ENCODE measurements around the gene CACNA1I. TPM values are rescaled to one million over a fixed set of nuclear protein-coding genes. Genes with fewer than 3 reads are reported as not detected.

CACNA1I gene
- polyA plus RNA-seq, 3 donors, result 0.04 TPM; not detected in 2

DNA sequence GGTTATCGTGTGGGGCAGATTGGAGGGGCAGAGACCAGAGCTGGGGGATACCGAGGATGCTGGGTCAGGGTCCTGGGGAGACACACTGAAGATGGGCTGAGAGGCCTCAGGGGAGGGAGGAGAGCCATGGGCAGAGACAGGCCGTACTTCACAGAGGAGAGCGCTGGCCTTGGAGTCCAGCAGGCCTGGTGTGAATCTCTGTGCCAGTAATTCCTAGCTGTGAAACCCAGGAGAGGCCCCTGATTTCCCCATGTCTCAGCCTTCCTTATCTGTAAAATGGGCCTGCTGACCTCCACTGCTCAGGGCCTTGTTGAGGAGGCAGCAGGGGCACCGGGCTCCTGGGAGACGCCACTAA lies 23.4 kb downstream of the CACNA1I start:
- no peak overlapping the region for H3K4me3 ChIP-seq (replicated peaks in 1 of 3; ENCODE audit: low read depth in 2 of 3, low read length in 3 of 3)
- no peaks in the 10 kb centered on the region for H3K79me2 ChIP-seq (ENCODE audit: insufficient read depth, low read length)
- peaks cover 0 to 21% of the 10 kb centered on the region in 2 donors for H3K27me3 ChIP-seq (ENCODE audit: control insufficient read depth in 2 of 2, insufficient read depth in 2 of 2, low read length in 2 of 2)
- TF ChIP-seq, protein P1, sequence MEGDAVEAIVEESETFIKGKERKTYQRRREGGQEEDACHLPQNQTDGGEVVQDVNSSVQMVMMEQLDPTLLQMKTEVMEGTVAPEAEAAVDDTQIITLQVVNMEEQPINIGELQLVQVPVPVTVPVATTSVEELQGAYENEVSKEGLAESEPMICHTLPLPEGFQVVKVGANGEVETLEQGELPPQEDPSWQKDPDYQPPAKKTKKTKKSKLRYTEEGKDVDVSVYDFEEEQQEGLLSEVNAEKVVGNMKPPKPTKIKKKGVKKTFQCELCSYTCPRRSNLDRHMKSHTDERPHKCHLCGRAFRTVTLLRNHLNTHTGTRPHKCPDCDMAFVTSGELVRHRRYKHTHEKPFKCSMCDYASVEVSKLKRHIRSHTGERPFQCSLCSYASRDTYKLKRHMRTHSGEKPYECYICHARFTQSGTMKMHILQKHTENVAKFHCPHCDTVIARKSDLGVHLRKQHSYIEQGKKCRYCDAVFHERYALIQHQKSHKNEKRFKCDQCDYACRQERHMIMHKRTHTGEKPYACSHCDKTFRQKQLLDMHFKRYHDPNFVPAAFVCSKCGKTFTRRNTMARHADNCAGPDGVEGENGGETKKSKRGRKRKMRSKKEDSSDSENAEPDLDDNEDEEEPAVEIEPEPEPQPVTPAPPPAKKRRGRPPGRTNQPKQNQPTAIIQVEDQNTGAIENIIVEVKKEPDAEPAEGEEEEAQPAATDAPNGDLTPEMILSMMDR (IDR thresholded peaks at IDR 0.05), result no peak
- peaks cover 0 to 3% of the 10 kb centered on the region in 2 donors for H3K36me3 Mint-ChIP-seq
- peak overlapping the region in 2 of 7 donors; percentile 4 to 23 for H3K27ac Mint-ChIP-seq
- no peak overlapping the region for H3K4me2 ChIP-seq (replicated peaks; ENCODE audit: extremely low read depth, low read length, poor library complexity, severe bottlenecking)
- H3K9me3 Mint-ChIP-seq, result peaks cover 0 to 8% (median 2%) of the 10 kb centered on the region in 7 donors
- H3K27ac ChIP-seq (ENCODE audit: low read depth in 1 of 2, low read length in 2 of 2), result no peak overlapping the region
- no peaks in the 10 kb centered on the region for H3K36me3 ChIP-seq (replicated peaks in 1 of 2; ENCODE audit: control insufficient read depth in 1 of 2, insufficient read depth in 2 of 2, low read length in 2 of 2)
- H3K9ac ChIP-seq (ENCODE audit: insufficient read depth, low read length, poor library complexity, severe bottlenecking), result no peak overlapping the region
- H4K20me1 ChIP-seq (ENCODE audit: insufficient read depth, low read length), result no peaks in the 10 kb centered on the region
- H3K9me3 ChIP-seq (replicated peaks in 1 of 2; ENCODE audit: control insufficient read depth in 1 of 2, insufficient read depth in 1 of 2, low read length in 2 of 2), result no peaks in the 10 kb centered on the region
- DNase-seq, result no peak
- 48% methylated on average over 6 of the region's 6 CpGs for WGBS (ENCODE audit: insufficient coverage)
- H2AFZ ChIP-seq (ENCODE audit: insufficient read depth, low read depth, low read length, poor library complexity, severe bottlenecking), result no peak overlapping the region
- no peaks in the 10 kb centered on the region for H3K4me1 ChIP-seq (ENCODE audit: control insufficient read depth in 1 of 2, insufficient read depth in 2 of 2, low read length in 2 of 2)
- H3K27me3 Mint-ChIP-seq (ENCODE audit: low read depth in 3 of 3), result peaks cover 18 to 39% (median 31%) of the 10 kb centered on the region in 3 donors
- H3K4me1 Mint-ChIP-seq, result peaks cover 5% of the 10 kb centered on the region
- intact Hi-C loops (cut with micrococcal nuclease), result no loop called here
- no peak overlapping the region for H3K4me3 Mint-ChIP-seq

DNA sequence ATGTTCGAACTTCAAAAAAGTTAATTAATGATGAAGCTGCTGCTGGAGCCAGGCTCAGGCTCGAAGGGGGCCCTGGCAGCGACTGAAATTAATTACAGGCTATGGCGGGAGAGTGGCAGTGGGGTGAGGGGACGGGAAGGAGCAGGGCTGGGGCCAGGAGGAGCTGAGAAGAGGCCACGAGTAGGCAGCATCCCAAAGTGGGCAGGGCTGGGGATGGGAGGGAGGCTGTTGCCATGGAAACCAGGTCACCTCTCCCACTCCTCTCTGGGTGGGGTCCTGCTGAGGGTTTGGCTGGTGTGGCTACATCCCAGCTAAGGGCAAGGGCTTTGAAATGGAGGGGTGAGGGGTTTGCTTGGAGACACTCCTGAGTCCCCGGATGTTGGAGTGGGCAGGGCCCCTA lies 23.9 kb downstream of the CACNA1I start:
- H3K9me3 ChIP-seq (replicated peaks in 1 of 2; ENCODE audit: control insufficient read depth in 1 of 2, insufficient read depth in 1 of 2, low read length in 2 of 2), result no peaks in the 10 kb centered on the region
- no peaks in the 10 kb centered on the region for H4K20me1 ChIP-seq (ENCODE audit: insufficient read depth, low read length)
- intact Hi-C loops (cut with micrococcal nuclease), result no loop called here
- Mint-ChIP-seq H3K27ac (no peak overlapping the region), H3K4me1 (peaks cover 5% of the 10 kb centered on the region), H3K36me3 (peaks cover 0 to 3% of the 10 kb centered on the region in 2 donors), H3K4me3 (no peak overlapping the region), H3K9me3 (peaks cover 0 to 8% (median 2%) of the 10 kb centered on the region in 7 donors), H3K27me3 (ENCODE audit: low read depth in 3 of 3) (peaks cover 18 to 41% (median 32%) of the 10 kb centered on the region in 3 donors)
- H3K79me2 ChIP-seq (ENCODE audit: insufficient read depth, low read length), result no peaks in the 10 kb centered on the region
- no peak overlapping the region for H2AFZ ChIP-seq (ENCODE audit: insufficient read depth, low read depth, low read length, poor library complexity, severe bottlenecking)
- H3K4me1 ChIP-seq (ENCODE audit: control insufficient read depth in 1 of 2, insufficient read depth in 2 of 2, low read length in 2 of 2), result no peaks in the 10 kb centered on the region
- TF ChIP-seq, protein P1 (IDR thresholded peaks at IDR 0.05), result no peak
- DNase-seq, result no peak
- H3K4me3 ChIP-seq (replicated peaks in 1 of 3; ENCODE audit: low read depth in 2 of 3, low read length in 3 of 3), result no peak overlapping the region
- H3K27me3 ChIP-seq (ENCODE audit: control insufficient read depth in 2 of 2, insufficient read depth in 2 of 2, low read length in 2 of 2), result peaks cover 0 to 21% of the 10 kb centered on the region in 2 donors
- no peak overlapping the region for H3K9ac ChIP-seq (ENCODE audit: insufficient read depth, low read length, poor library complexity, severe bottlenecking)
- WGBS (ENCODE audit: insufficient coverage), result 56% methylated on average over 4 of the region's 7 CpGs
- no peaks in the 10 kb centered on the region for H3K36me3 ChIP-seq (replicated peaks in 1 of 2; ENCODE audit: control insufficient read depth in 1 of 2, insufficient read depth in 2 of 2, low read length in 2 of 2)
- H3K4me2 ChIP-seq (replicated peaks; ENCODE audit: extremely low read depth, low read length, poor library complexity, severe bottlenecking), result no peak overlapping the region
- no peak overlapping the region for H3K27ac ChIP-seq (ENCODE audit: low read depth in 1 of 2, low read length in 2 of 2)
